ENCODE measurements around the gene OR2H1. TPM values are rescaled to one million over a fixed set of nuclear protein-coding genes. Genes with fewer than 3 reads are reported as not detected.

OR2H1 gene
- total RNA-seq, 1 experiment from 2014 or later: not detected

DNA sequence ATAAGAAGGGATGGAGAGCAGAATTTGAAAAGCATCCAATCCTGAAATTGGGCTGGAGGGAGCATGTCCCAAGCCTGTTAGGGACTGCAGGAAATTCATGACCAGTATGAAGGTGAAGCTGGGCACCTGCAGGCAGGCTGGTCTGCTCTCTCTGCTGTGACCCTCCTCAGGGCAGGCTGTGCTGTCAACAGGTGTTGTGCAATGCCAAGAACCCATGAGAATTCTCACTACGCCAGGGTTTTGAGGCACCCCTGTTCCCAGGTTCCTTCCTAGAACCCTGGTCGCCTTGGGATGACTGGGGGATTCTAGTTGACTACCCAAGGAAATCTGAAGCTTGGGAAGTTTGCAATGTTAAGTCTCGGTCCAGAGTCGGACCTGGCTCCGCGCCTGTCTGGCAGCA is 44.2 kb downstream of the OR2H1 start:
- Mint-ChIP-seq H3K4me1 (ENCODE audit: low read depth, unreplicated experiment) (no peaks in the 10 kb centered on the region), H3K36me3 (ENCODE audit: insufficient read depth, unreplicated experiment) (no peaks in the 10 kb centered on the region), H3K27ac (ENCODE audit: unreplicated experiment) (no peak overlapping the region), H3K9me3 (ENCODE audit: unreplicated experiment) (no peaks in the 10 kb centered on the region), H3K27me3 (ENCODE audit: insufficient read depth, unreplicated experiment) (peaks cover 12% of the 10 kb centered on the region), H3K4me3 (ENCODE audit: unreplicated experiment) (no peak overlapping the region)
- ChIA-PET POLR2A (no interaction called here), CTCF (no interaction called here)
- BruUV-seq (replicated peaks): no TSS peak
- Histone ChIP-seq H3K4me1 (no peaks in the 10 kb centered on the region), H3K9me3 (no peaks in the 10 kb centered on the region), H3K27me3 (replicated peaks; ENCODE audit: control insufficient read depth, insufficient read depth, low read length) (peaks cover 1% of the 10 kb centered on the region; the same call in 1 of the 2 replicates), H3K4me3 (ENCODE audit: low read depth, low read length) (no peak overlapping the region), H3K36me3 (ENCODE audit: control insufficient read depth, insufficient read depth, low read length) (no peaks in the 10 kb centered on the region)
- DNase-seq: no peak
- TF ChIP-seq, protein P1, sequence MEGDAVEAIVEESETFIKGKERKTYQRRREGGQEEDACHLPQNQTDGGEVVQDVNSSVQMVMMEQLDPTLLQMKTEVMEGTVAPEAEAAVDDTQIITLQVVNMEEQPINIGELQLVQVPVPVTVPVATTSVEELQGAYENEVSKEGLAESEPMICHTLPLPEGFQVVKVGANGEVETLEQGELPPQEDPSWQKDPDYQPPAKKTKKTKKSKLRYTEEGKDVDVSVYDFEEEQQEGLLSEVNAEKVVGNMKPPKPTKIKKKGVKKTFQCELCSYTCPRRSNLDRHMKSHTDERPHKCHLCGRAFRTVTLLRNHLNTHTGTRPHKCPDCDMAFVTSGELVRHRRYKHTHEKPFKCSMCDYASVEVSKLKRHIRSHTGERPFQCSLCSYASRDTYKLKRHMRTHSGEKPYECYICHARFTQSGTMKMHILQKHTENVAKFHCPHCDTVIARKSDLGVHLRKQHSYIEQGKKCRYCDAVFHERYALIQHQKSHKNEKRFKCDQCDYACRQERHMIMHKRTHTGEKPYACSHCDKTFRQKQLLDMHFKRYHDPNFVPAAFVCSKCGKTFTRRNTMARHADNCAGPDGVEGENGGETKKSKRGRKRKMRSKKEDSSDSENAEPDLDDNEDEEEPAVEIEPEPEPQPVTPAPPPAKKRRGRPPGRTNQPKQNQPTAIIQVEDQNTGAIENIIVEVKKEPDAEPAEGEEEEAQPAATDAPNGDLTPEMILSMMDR (IDR thresholded peaks at IDR 0.05; ENCODE audit: insufficient read depth in 1 of 2, low read depth in 1 of 2, low read length in 1 of 2, severe bottlenecking in 1 of 2, unreplicated experiment in 1 of 2): no peak
- intact Hi-C loops (cut with micrococcal nuclease; ENCODE audit: unreplicated experiment): no loop called here

DNA sequence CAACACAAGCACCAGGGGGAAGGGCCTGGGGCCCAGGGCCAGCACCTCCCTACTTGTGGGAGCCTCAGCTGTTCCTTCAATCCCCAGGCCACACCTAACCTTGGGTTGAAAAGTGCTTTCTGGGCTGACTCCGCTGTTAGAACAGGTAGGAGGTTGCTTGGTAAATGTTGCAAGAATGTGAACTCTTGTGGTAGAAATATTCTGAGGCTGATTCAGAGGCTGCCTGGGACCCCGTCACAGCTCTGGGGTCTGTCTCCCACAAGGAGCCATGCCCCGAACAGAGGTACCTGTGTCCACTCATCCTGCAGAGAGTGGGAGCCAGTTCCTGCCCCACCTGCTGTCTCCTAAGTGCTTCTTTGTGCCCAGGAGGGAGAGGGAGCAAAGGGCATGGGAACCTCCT is 45.2 kb downstream of the OR2H1 start:
- no peaks in the 10 kb centered on the region for H3K9me3 Mint-ChIP-seq (ENCODE audit: unreplicated experiment)
- no peaks in the 10 kb centered on the region for H3K36me3 Mint-ChIP-seq (ENCODE audit: insufficient read depth, unreplicated experiment)

GRCh38 chr6:29502597-29502996 is 45.6 kb downstream of the OR2H1 start:
- Histone ChIP-seq H3K4me1 (no peaks in the 10 kb centered on the region), H3K9me3 (no peaks in the 10 kb centered on the region), H3K4me3 (ENCODE audit: low read depth, low read length) (no peak overlapping the region), H3K36me3 (ENCODE audit: control insufficient read depth, insufficient read depth, low read length) (no peaks in the 10 kb centered on the region), H3K27me3 (replicated peaks; ENCODE audit: control insufficient read depth, insufficient read depth, low read length) (peaks cover 1% of the 10 kb centered on the region; the same call in 1 of the 2 replicates)
- intact Hi-C loops (cut with micrococcal nuclease; ENCODE audit: unreplicated experiment): no loop called here
- POLR2A ChIA-PET: no interaction called here
- CTCF ChIA-PET: no interaction called here
- Mint-ChIP-seq H3K9me3 (ENCODE audit: unreplicated experiment) (no peaks in the 10 kb centered on the region), H3K36me3 (ENCODE audit: insufficient read depth, unreplicated experiment) (no peaks in the 10 kb centered on the region), H3K27ac (ENCODE audit: unreplicated experiment) (no peak overlapping the region), H3K4me1 (ENCODE audit: low read depth, unreplicated experiment) (no peaks in the 10 kb centered on the region), H3K4me3 (ENCODE audit: unreplicated experiment) (no peak overlapping the region), H3K27me3 (ENCODE audit: insufficient read depth, unreplicated experiment) (peaks cover 11% of the 10 kb centered on the region)
- TF ChIP-seq, protein P1 (IDR thresholded peaks at IDR 0.05; ENCODE audit: insufficient read depth in 1 of 2, low read depth in 1 of 2, low read length in 1 of 2, severe bottlenecking in 1 of 2, unreplicated experiment in 1 of 2): no peak
- DNase-seq: no peak
- BruUV-seq (replicated peaks): no TSS peak

More for the DNA sequence above, 45.2 kb downstream of the OR2H1 start:
- POLR2A ChIA-PET: no interaction called here
- BruUV-seq (replicated peaks): no TSS peak
- TF ChIP-seq, protein P1 (IDR thresholded peaks at IDR 0.05; ENCODE audit: insufficient read depth in 1 of 2, low read depth in 1 of 2, low read length in 1 of 2, severe bottlenecking in 1 of 2, unreplicated experiment in 1 of 2): no peak
- CTCF ChIA-PET: no interaction called here
- Mint-ChIP-seq H3K4me1 (ENCODE audit: low read depth, unreplicated experiment) (no peaks in the 10 kb centered on the region), H3K27ac (ENCODE audit: unreplicated experiment) (no peak overlapping the region), H3K27me3 (ENCODE audit: insufficient read depth, unreplicated experiment) (peaks cover 15% of the 10 kb centered on the region), H3K4me3 (ENCODE audit: unreplicated experiment) (no peak overlapping the region)
- no peaks in the 10 kb centered on the region for H3K4me1 ChIP-seq
- no peaks in the 10 kb centered on the region for H3K36me3 ChIP-seq (ENCODE audit: control insufficient read depth, insufficient read depth, low read length)
- H3K9me3 ChIP-seq: no peaks in the 10 kb centered on the region
- intact Hi-C loops (cut with micrococcal nuclease; ENCODE audit: unreplicated experiment): no loop called here
- no peak for DNase-seq
- H3K27me3 ChIP-seq (replicated peaks; ENCODE audit: control insufficient read depth, insufficient read depth, low read length): peaks cover 1% of the 10 kb centered on the region; the same call in 1 of the 2 replicates
- H3K4me3 ChIP-seq (ENCODE audit: low read depth, low read length): no peak overlapping the region

Data from Caco-2 (cell line).